Endothelial cell of umbilical vein (primary cell): Measurements from ENCODE around the gene TMEM11. TPM values are rescaled to one million over a fixed set of nuclear protein-coding genes. Genes with fewer than 3 reads are reported as not detected.

Source experiments
- BruUV-seq: library from RNA; stranded (reverse); fragments of 400-500 nt; replicated peaks from 2 replicates; lab custom pipeline; 2021; lab: Mats Ljungman, UMichigan
- CTCF ChIA-PET: fragments of 300-600, 350-600 bp; sonication (Branson Sonifier 250); formaldehyde crosslinking; loops from one replicate; lab custom pipeline; 2021; ENCODE audit warnings: antibody characterized with exemption, inconsistent platforms; lab: Charles Lee
- POLR2A ChIA-PET: fragments of 300-600, 350-600 bp; sonication (Branson Sonifier 250); formaldehyde crosslinking; loops from one replicate; lab custom pipeline; 2021; ENCODE audit warnings: antibody characterized with exemption, inconsistent platforms; lab: Charles Lee
- DNase-seq: peaks from one replicate; pipeline ENCODE4 v3.0.0-alpha.2; 2011; ENCODE audit warnings: low read depth, low spot score
- FAIRE-seq: peaks from 2 replicates; lab custom pipeline; 2011; peaks lifted over from hg19 to GRCh38; lab: Jason Lieb, UNC
- H2AFZ ChIP-seq: 2 replicates; pipeline ENCODE4 v1.6.0; 2012; ENCODE audit warnings: low read depth, low read length, control low read depth, inconsistent platforms
- H3K27ac ChIP-seq: 2 replicates; pipeline ENCODE4 v1.5.1; 2011; ENCODE audit warnings: low read depth, mild to moderate bottlenecking, control low read depth, low read length, moderate library complexity; ENCODE audit not compliant: insufficient read depth
- H3K27me3 ChIP-seq, 2 experiments: 2 replicates each; pipeline versions ENCODE4 v1.6.0 to v1.6.1; 2011; ENCODE audit warnings: low read length in 2 of 2, mixed read lengths in 1 of 2; ENCODE audit not compliant: control insufficient read depth in 2 of 2, insufficient read depth in 2 of 2
- H3K36me3 ChIP-seq, 2 experiments: 2 replicates in 1 of 2; 3 replicates in 1 of 2; pipeline ENCODE4 v1.5.1; 2011; ENCODE audit warnings: low read length in 2 of 2, mild to moderate bottlenecking in 1 of 2, moderate library complexity in 1 of 2; ENCODE audit not compliant: control insufficient read depth in 2 of 2, insufficient read depth in 2 of 2; ENCODE audit errors: extremely low read depth in 1 of 2
- H3K4me1 ChIP-seq: 3 replicates; pipeline ENCODE4 v1.5.1; 2011; ENCODE audit warnings: mild to moderate bottlenecking, low read length; ENCODE audit not compliant: control insufficient read depth, insufficient read depth; ENCODE audit errors: extremely low read depth
- H3K4me2 ChIP-seq: 2 replicates; pipeline ENCODE4 v1.6.1; 2011; ENCODE audit warnings: low read length, control low read depth, mixed read lengths; ENCODE audit not compliant: insufficient read depth
- H3K4me3 ChIP-seq, 3 experiments: fragments of 200-600 bp in 1 of 3; sonication (generic), shearing (Covaris generic) in 1 of 3; replicated peaks in 1 of 3; 2 replicates each; pipeline ENCODE4 v1.5.1; 2011 to 2016; ENCODE audit warnings: control low read depth in 3 of 3, low read length in 3 of 3, mild to moderate bottlenecking in 2 of 3, inconsistent platforms in 1 of 3, low read depth in 1 of 3, moderate library complexity in 1 of 3; ENCODE audit not compliant: insufficient read depth in 1 of 3
- H3K79me2 ChIP-seq: 2 replicates; pipeline ENCODE4 v1.6.0; 2012; ENCODE audit warnings: low read length, inconsistent platforms; ENCODE audit not compliant: control insufficient read depth, insufficient read depth
- H3K9ac ChIP-seq: replicated peaks from 2 replicates; pipeline ENCODE3; 2011; ENCODE audit warnings: low read length, control low read depth; ENCODE audit not compliant: insufficient read depth; ENCODE audit errors: extremely low read depth
- H3K9me1 ChIP-seq: replicated peaks from 3 replicates; pipeline ENCODE4 v1.6.0; 2011; ENCODE audit warnings: mild to moderate bottlenecking, low read length; ENCODE audit not compliant: control insufficient read depth, insufficient read depth; ENCODE audit errors: extremely low read depth
- H3K9me3 ChIP-seq: replicated peaks from 2 replicates; pipeline ENCODE4 v1.5.1; 2012; ENCODE audit warnings: low read length, inconsistent platforms; ENCODE audit not compliant: control insufficient read depth, insufficient read depth
- H4K20me1 ChIP-seq: replicated peaks from 2 replicates; pipeline ENCODE3; 2011; ENCODE audit warnings: mild to moderate bottlenecking, low read length; ENCODE audit not compliant: control insufficient read depth, insufficient read depth; ENCODE audit errors: extremely low read depth
- CTCF ChIP-seq, 2 donors: IDR thresholded peaks; 1 replicate in 1 of 2; 2 replicates in 1 of 2; pipeline ENCODE4 v1.5.1; 2011; ENCODE audit warnings: low read length in 2 of 2, mild to moderate bottlenecking in 2 of 2, moderate library complexity in 2 of 2, control low read depth in 1 of 2, inconsistent platforms in 1 of 2, low read depth in 1 of 2; ENCODE audit not compliant: insufficient read depth in 1 of 2; ENCODE audit errors: extremely low read depth in 1 of 2
- EZH2 ChIP-seq: IDR thresholded peaks from 2 replicates; pipeline ENCODE4 v1.6.1; 2012; ENCODE audit warnings: borderline replicate concordance, low read depth, mild to moderate bottlenecking, moderate library complexity, low read length, inconsistent platforms; ENCODE audit not compliant: severe bottlenecking
- FOS ChIP-seq: IDR thresholded peaks from 2 replicates; pipeline ENCODE4 v1.6.1; 2011; ENCODE audit warnings: mild to moderate bottlenecking, low read length, moderate library complexity, borderline replicate concordance; ENCODE audit not compliant: insufficient read depth
- GATA2 ChIP-seq: IDR thresholded peaks from 2 replicates; pipeline ENCODE4 v1.7.0; 2011; ENCODE audit warnings: low read depth, mild to moderate bottlenecking, moderate library complexity, mixed read lengths, low read length; ENCODE audit not compliant: insufficient read length, insufficient read depth
- JUN ChIP-seq: IDR thresholded peaks from 2 replicates; pipeline ENCODE4 v1.6.1; 2011; ENCODE audit warnings: borderline replicate concordance, low read depth; ENCODE audit not compliant: insufficient read length, insufficient read depth
- MAX ChIP-seq: IDR thresholded peaks from 2 replicates; pipeline ENCODE4 v1.6.1; 2011; ENCODE audit not compliant: insufficient read depth, insufficient read length
- MYC ChIP-seq: IDR thresholded peaks from one replicate; pipeline ENCODE4 v1.6.1; 2011; ENCODE audit warnings: mild to moderate bottlenecking, low read depth, low read length
- POLR2A ChIP-seq: IDR thresholded peaks from 2 replicates; pipeline ENCODE4 v1.6.1; 2012; ENCODE audit warnings: low read depth, mild to moderate bottlenecking, control low read depth, low read length
- POLR2AphosphoS5 ChIP-seq: IDR thresholded peaks from 2 replicates; pipeline ENCODE4 v1.6.1; 2012; ENCODE audit warnings: low read depth, mild to moderate bottlenecking, control low read depth, low read length, moderate library complexity; ENCODE audit not compliant: insufficient read depth
- dilution Hi-C: fragments of 300-500 bp; cut with MboI; formaldehyde crosslinking; loops from one replicate; pipeline ENCODE4 v1.15.0; 2019; ENCODE audit warnings: low sequenced_read_pairs; ENCODE audit not compliant: extremely low pct_ligation_motif_present
- intact Hi-C: fragments of 100-400 bp; cut with micrococcal nuclease; formaldehyde crosslinking; loops from one replicate; pipeline ENCODE4 v1.10.0; 2022
- polyA plus RNA-seq, 4 experiments: library from polyadenylated mRNA; depleted of rRNA in 3 of 4; stranded (reverse) in 3 of 4; unstranded in 1 of 4; fragments of >200 nt; gene quantifications; 2 replicates each; pipeline versions ENCODE4 v1.2.1 to v1.2.3, GENCODE V29; 2011 to 2012; ENCODE audit warnings: missing spikeins in 1 of 4
- total RNA-seq: library from RNA; stranded (reverse); gene quantifications from 2 replicates; pipeline ENCODE4 v1.2.3, GENCODE V29; 2021

The TMEM11 gene
- total and polyA plus RNA-seq, 2 donors (not counting 3 experiments of a cell fraction or from before 2014, with no cell fraction given): 27.4 to 79.9 TPM

- Histone ChIP-seq H3K4me2 (peak overlapping the region; percentile 76), H3K79me2 (peaks cover 52% of the 10 kb centered on the region), H4K20me1 (no peaks in the 10 kb centered on the region), H3K36me3 (peaks cover 0 to 2% of the 10 kb centered on the region in 2 experiments), H3K9ac (peak overlapping the region; percentile 96), H3K27ac (peak overlapping the region; percentile 77), H2AFZ (peak overlapping the region; percentile 80), H3K4me3 (peak overlapping the region; percentile 43 to 96 (median 96)), H3K4me1 (peaks cover 20% of the 10 kb centered on the region), H3K9me1 (no peaks in the 10 kb centered on the region), H3K9me3 (no peaks in the 10 kb centered on the region), H3K27me3 (no peaks in the 10 kb centered on the region)
- BruUV-seq: no TSS peak
- ChIA-PET POLR2A (no interaction called here), CTCF (interaction anchor here (1.0 to 4.5 kb wide), 3 partner anchors 12 to 298 kb away, joined by 3 to 35 read pairs (median 4); no protein-coding TSS in a partner anchor)
- dilution Hi-C loops: no loop called here
- FAIRE-seq (peak; percentile 65), DNase-seq (no peak)
- intact Hi-C loops: loop anchor here (1.0 to 10.0 kb wide), 7 partner anchors 38 to 172 kb away; partner anchors contain the start of genes DHRS7B, MAP2K3, NATD1 and USP22
- no peak for TF ChIP-seq FOS
- peak; percentile 11 for TF ChIP-seq POLR2A
- no peak for TF ChIP-seq JUN
These were observed 998 bp upstream of the TMEM11 start for GRCh38 chr17:21214777-21215541.

- H3K4me2 ChIP-seq: peak overlapping the region; percentile 98
- no peaks in the 10 kb centered on the region for H3K9me1 ChIP-seq
- TF ChIP-seq MAX (no peak), POLR2A (no peak), POLR2AphosphoS5 (no peak), CTCF (IDR thresholded peaks at IDR 0.05; ENCODE audit: extremely low read depth in 1 of 2, insufficient read depth in 1 of 2, low read depth in 1 of 2, low read length in 2 of 2) (no peak), EZH2 (no peak), JUN (no peak), GATA2 (no peak), MYC (no peak), FOS (no peak)
- H3K4me3 ChIP-seq: peak overlapping the region; percentile 73 to 96 (median 96)
- intact Hi-C loops (loop anchor here (1.0 to 10.0 kb wide), 8 partner anchors 40 to 171 kb away; partner anchors contain the start of genes DHRS7B, MAP2K3, NATD1 and USP22), dilution Hi-C loops (no loop called here)
- H3K9ac ChIP-seq: peak overlapping the region; percentile 96
- no TSS peak for BruUV-seq
- peaks cover 20% of the 10 kb centered on the region for H3K4me1 ChIP-seq
- ChIA-PET CTCF (interaction anchor here (1.0 to 4.5 kb wide), 9 partner anchors 10 to 299 kb away, joined by 3 to 35 read pairs (median 4); no protein-coding TSS in a partner anchor), POLR2A (interaction anchor here (1.1 kb wide), 1 partner anchor 85 kb away, joined by 4 read pairs; no protein-coding TSS in a partner anchor)
- H3K27me3 ChIP-seq: no peaks in the 10 kb centered on the region
- no peaks in the 10 kb centered on the region for H4K20me1 ChIP-seq
- H3K79me2 ChIP-seq: peaks cover 66% of the 10 kb centered on the region
- DNase-seq (no peak), FAIRE-seq (peak; percentile 52)
- H3K36me3 ChIP-seq: peaks cover 2 to 6% of the 10 kb centered on the region in 2 experiments
- peak overlapping the region; percentile 77 for H3K27ac ChIP-seq
- no peaks in the 10 kb centered on the region for H3K9me3 ChIP-seq
- peak overlapping the region; percentile 55 for H2AFZ ChIP-seq
These were observed 335 bp downstream of the TMEM11 start for GRCh38 chr17:21213638-21214014.
